ENCODE measurements around the gene MOB3B.
"Not testable (repeated sequence)": the region's sequence is repeated elsewhere in the genome, so short reads cannot be mapped to it uniquely, and the experiment has no call there.

MOB3B gene

DNA sequence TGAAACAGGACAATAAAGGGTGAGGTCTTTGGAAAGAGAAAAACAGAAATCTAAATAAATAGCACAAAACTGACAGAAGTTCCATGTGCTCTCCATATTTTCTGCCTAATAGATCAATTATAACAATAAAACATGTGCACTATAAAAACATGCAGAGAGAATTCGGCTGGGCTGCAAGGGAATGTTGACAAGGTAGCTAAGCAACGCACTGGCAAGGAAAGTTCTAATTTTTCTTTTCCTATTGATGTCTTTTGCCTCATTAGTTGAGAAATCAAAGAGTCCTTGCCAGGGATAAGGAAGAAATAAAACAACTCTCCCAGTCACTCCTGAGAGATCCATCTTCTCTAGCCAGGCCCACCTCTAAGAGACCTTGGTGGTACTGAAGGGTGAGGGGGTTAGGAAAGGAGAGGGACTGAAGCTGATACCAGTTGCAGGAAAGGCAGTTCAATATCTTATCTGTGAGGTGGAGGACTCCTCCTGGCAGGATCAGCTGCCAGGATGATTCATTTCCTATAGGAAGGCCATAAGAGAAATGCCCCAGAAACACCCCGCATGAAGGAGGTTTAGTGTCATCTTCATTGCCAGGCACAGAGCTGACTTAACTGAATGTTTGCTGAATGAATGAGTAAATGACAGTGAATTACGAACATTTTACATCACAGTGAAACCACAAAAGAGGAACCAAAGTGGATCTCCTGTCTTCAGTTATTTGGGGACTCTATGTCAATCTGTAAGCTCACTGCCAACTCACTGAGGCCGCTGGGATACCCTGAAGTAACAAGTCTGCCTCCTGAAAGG lies 69.2 kb downstream of the MOB3B start:
- Histone ChIP-seq H3K4me3 (ENCODE audit: low read depth in 1 of 2, low read length in 1 of 2) (no peak overlapping the region), H3K27me3 (no peaks in the 10 kb centered on the region), H3K4me1 (ENCODE audit: control insufficient read depth in 1 of 2, insufficient read depth in 1 of 2, low read depth in 1 of 2, low read length in 1 of 2) (no peaks in the 10 kb centered on the region), H3K36me3 (no peaks in the 10 kb centered on the region), H3K9me3 (no peaks in the 10 kb centered on the region), H3K27ac (no peak overlapping the region)
- TF ChIP-seq, protein P1, sequence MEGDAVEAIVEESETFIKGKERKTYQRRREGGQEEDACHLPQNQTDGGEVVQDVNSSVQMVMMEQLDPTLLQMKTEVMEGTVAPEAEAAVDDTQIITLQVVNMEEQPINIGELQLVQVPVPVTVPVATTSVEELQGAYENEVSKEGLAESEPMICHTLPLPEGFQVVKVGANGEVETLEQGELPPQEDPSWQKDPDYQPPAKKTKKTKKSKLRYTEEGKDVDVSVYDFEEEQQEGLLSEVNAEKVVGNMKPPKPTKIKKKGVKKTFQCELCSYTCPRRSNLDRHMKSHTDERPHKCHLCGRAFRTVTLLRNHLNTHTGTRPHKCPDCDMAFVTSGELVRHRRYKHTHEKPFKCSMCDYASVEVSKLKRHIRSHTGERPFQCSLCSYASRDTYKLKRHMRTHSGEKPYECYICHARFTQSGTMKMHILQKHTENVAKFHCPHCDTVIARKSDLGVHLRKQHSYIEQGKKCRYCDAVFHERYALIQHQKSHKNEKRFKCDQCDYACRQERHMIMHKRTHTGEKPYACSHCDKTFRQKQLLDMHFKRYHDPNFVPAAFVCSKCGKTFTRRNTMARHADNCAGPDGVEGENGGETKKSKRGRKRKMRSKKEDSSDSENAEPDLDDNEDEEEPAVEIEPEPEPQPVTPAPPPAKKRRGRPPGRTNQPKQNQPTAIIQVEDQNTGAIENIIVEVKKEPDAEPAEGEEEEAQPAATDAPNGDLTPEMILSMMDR (IDR thresholded peaks at IDR 0.05): no peak

- H3K4me1 ChIP-seq (ENCODE audit: control insufficient read depth in 1 of 2, insufficient read depth in 1 of 2, low read depth in 1 of 2, low read length in 1 of 2): no peaks in the 10 kb centered on the region
Measured at GRCh38 chr9:27457445-27457844, 72.2 kb downstream of the MOB3B start.

GRCh38 chr9:27453860-27454553 lies 75.6 kb downstream of the MOB3B start:
- H3K4me3 ChIP-seq (ENCODE audit: low read depth in 1 of 2, low read length in 1 of 2): no peak overlapping the region
- H3K27me3 ChIP-seq: no peaks in the 10 kb centered on the region
- H3K36me3 ChIP-seq: no peaks in the 10 kb centered on the region
- H3K4me1 ChIP-seq (ENCODE audit: control insufficient read depth in 1 of 2, insufficient read depth in 1 of 2, low read depth in 1 of 2, low read length in 1 of 2): no peaks in the 10 kb centered on the region
- no peak overlapping the region for H3K27ac ChIP-seq
- no peaks in the 10 kb centered on the region for H3K9me3 ChIP-seq
- TF ChIP-seq, protein P1 (IDR thresholded peaks at IDR 0.05): no peak

More at GRCh38 chr9:27457445-27457844, 72.2 kb downstream of the MOB3B start:
- Histone ChIP-seq H3K27ac (no peak overlapping the region), H3K9me3 (no peaks in the 10 kb centered on the region), H3K4me3 (ENCODE audit: low read depth in 1 of 2, low read length in 1 of 2) (no peak overlapping the region), H3K36me3 (no peaks in the 10 kb centered on the region), H3K27me3 (no peaks in the 10 kb centered on the region)
- TF ChIP-seq, protein P1 (IDR thresholded peaks at IDR 0.05): no peak

GRCh38 chr9:27451207-27451797 lies 78.3 kb downstream of the MOB3B start:
- Histone ChIP-seq H3K36me3 (no peaks in the 10 kb centered on the region), H3K4me1 (ENCODE audit: control insufficient read depth in 1 of 2, insufficient read depth in 1 of 2, low read depth in 1 of 2, low read length in 1 of 2) (no peaks in the 10 kb centered on the region), H3K9me3 (no peaks in the 10 kb centered on the region), H3K27me3 (no peaks in the 10 kb centered on the region), H3K4me3 (ENCODE audit: low read depth in 1 of 2, low read length in 1 of 2) (no peak overlapping the region), H3K27ac (no peak overlapping the region)
- TF ChIP-seq, protein P1 (IDR thresholded peaks at IDR 0.05): no peak

DNA sequence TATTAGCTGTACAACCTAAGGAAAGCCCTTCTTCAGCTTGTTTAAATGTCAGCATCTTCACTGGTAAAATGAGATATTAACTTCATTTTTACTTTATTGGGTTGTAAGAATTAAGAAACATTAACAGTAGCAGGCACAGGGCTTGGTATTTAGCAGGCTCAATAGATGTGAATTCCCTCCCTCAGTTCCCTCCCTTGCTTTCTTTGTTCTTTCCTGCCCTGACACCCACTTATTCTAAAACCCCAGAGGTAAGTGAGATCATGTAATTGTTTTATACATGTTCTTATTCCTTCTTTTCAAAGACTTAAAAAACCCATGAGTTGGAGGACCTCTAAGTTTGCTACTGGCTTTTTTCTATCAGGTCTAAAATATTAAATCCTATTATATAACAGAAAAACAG lies 78.9 kb downstream of the MOB3B start:
- Histone ChIP-seq H3K9me3 (no peaks in the 10 kb centered on the region), H3K4me3 (ENCODE audit: low read depth in 1 of 2, low read length in 1 of 2) (no peak overlapping the region), H3K27ac (no peak overlapping the region), H3K36me3 (no peaks in the 10 kb centered on the region), H3K27me3 (no peaks in the 10 kb centered on the region), H3K4me1 (ENCODE audit: control insufficient read depth in 1 of 2, insufficient read depth in 1 of 2, low read depth in 1 of 2, low read length in 1 of 2) (no peaks in the 10 kb centered on the region)
- TF ChIP-seq, protein P1 (IDR thresholded peaks at IDR 0.05): no peak

DNA sequence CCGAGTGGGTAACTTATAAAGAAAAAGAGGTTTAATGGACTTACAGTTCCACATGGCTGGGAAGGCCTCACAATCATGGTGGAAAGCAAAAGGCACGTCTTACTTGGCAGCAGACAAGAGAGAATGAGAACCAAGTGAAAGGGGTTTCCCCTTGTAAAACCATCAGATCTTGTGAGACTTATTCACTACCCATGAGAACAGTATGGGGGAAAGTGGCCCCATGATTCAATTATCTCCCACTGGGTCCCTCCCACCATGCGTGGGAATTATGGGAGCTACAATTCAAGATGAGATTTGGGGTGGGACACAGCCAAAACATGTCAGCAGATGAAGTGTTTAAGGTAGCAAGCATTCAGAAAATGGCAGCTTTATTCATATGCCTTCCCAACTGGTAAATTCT lies 81.3 kb downstream of the MOB3B start:
- H3K27me3 ChIP-seq; H3K27ac ChIP-seq; H3K36me3 ChIP-seq; H3K4me3 ChIP-seq (ENCODE audit: low read depth in 1 of 2, low read length in 1 of 2); H3K9me3 ChIP-seq; H3K4me1 ChIP-seq (ENCODE audit: control insufficient read depth in 1 of 2, insufficient read depth in 1 of 2, low read depth in 1 of 2, low read length in 1 of 2): not testable (repeated sequence)
